GM12864 (cell line): Measurements from ENCODE around the gene RPGRIP1L.

Experiments
- DNase-seq: peaks from one replicate; pipeline ENCODE4 v3.0.0-alpha.2; 2011; ENCODE audit warnings: low read depth
- H3K4me3 ChIP-seq: 2 replicates; pipeline ENCODE4 v1.5.1; 2011; ENCODE audit warnings: mild to moderate bottlenecking, low read depth, low read length, control low read depth
- TF ChIP-seq, protein P1 (sequence below): IDR thresholded peaks from 2 replicates; pipeline ENCODE4 v1.5.1; 2011; ENCODE audit warnings: low read depth, mild to moderate bottlenecking, moderate library complexity, low read length, control low read depth, inconsistent platforms; ENCODE audit errors: missing control alignments

RPGRIP1L gene

DNA sequence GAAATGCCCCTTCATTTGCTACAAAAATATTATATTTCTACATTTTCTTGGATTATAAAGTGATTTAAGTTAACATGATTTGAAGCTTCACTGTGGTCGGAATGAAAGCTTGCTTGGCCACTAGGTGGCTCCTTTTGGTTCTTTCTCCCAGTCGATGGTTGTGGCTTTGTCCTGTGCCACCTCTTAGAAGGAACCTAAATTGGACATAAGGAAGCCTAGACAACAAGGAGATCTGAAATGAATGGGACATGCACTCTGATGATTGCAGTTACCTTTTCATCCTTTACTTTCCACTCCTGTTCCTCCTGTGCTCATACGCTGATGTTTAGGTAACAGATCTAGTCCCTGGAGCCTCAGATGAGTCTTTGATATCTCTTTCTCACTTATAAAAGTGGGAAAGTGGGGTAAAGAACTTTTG is 39.5 kb upstream of the RPGRIP1L start:
- DNase-seq: no peak
- no peak overlapping the region for H3K4me3 ChIP-seq
- TF ChIP-seq, protein P1, sequence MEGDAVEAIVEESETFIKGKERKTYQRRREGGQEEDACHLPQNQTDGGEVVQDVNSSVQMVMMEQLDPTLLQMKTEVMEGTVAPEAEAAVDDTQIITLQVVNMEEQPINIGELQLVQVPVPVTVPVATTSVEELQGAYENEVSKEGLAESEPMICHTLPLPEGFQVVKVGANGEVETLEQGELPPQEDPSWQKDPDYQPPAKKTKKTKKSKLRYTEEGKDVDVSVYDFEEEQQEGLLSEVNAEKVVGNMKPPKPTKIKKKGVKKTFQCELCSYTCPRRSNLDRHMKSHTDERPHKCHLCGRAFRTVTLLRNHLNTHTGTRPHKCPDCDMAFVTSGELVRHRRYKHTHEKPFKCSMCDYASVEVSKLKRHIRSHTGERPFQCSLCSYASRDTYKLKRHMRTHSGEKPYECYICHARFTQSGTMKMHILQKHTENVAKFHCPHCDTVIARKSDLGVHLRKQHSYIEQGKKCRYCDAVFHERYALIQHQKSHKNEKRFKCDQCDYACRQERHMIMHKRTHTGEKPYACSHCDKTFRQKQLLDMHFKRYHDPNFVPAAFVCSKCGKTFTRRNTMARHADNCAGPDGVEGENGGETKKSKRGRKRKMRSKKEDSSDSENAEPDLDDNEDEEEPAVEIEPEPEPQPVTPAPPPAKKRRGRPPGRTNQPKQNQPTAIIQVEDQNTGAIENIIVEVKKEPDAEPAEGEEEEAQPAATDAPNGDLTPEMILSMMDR: peak; percentile 81

DNA sequence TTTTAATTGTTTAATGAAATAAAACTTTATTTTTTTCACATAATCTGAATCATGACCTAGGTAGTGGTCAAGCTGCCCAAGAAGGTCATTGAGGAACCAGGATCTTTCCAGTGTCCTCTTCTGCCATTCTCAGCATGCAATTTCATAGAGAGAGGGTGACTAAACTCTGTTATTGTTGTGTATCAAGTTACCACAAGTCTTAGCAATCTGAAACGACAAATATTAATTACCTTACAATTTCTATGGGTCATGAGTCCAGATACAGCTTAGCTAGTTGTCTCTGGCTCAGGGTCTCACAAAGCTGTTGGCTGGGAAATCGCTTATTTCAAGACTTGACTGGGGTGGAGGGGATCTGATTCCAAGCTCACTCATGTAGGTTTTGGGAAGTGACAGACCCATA is 37.9 kb upstream of the RPGRIP1L start:
- DNase-seq: no peak
- TF ChIP-seq, protein P1: no peak
- no peak overlapping the region for H3K4me3 ChIP-seq

DNA sequence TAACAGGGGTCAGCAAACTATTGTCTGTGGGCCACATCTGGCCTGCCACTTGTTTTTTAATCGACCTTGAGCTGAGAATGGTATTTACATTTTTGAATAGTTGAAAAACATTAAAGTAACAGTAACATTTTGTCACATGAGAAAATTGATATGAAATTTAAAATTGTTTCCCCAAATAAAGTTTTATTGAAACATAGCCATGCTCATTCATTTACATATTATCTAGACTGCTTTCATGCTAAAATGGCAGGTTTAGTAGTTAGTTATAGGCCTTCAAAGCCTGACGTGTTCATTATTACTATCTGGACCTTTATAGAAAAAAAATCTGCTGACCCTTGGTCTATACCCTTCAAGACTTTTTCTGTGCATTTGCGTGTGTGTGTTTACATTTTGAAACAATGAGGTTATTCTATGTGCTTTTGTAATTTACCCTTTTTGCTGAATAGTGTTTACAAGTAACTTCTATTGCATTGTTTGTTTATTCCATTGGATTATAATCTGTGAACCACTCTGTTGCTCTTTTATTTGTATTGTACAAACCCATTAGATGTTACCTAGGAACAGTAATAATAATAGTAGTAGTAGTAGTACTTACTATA is 37.4 kb upstream of the RPGRIP1L start:
- no peak for DNase-seq
- no peak overlapping the region for H3K4me3 ChIP-seq
- TF ChIP-seq, protein P1: no peak

DNA sequence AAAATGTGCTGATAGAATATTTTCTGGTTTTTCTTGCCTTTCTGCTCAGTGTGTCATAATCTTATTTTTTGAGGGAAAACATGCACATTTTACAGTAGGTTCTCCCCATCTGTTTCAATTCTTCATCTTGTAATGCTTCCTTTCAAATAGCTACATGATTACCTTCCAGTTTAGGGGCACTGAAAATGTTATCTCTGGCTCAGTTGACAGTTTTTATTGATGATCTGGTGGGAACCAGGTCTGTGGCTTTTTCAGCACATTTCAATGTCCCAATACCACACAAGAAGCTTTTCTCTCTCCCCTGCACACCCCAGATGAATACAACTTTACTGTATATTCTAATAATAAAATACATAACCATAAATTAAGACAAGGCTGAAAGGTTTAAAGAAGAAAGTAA is 36.8 kb upstream of the RPGRIP1L start:
- TF ChIP-seq, protein P1: no peak
- no peak overlapping the region for H3K4me3 ChIP-seq
- DNase-seq: no peak

DNA sequence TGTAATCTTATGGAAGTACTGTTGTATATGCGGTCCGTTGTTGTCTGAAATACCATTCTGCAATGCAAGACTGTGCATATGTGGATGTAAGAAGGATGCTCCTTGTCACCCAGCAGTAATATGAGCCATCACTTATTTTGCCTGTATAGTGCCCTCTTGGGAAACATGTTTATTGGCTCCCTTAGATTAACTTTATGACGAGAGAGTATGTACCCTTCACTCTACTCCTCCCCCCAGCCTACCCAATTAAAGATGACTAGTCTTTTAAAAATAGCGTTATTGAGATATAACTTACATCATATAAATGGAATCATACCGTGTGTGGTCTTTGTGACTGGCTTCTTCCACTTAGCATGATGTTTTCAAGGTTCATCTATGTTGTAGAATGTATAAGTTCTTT is 33.9 kb upstream of the RPGRIP1L start:
- TF ChIP-seq, protein P1: no peak
- DNase-seq: no peak
- no peak overlapping the region for H3K4me3 ChIP-seq

DNA sequence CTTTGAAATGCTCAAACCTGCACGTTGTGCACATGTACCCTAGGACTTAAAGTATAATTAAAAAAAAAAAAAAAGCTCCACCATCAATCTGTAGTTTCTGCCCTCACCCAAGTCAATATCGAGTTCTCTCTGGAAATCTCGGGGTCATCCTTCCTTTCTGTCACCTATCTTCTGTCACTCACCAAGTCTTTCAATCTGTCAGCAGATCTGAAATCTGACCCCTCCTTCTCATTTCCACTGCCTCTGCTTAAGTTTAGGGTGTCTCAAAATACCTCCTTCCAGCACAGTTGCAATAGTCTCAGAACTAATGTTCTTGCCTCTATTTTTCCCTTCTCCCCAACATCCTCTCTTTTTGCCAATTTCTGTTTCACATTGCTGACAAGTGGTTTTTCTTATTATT is 32.6 kb upstream of the RPGRIP1L start:
- TF ChIP-seq, protein P1: no peak
- H3K4me3 ChIP-seq: no peak overlapping the region
- DNase-seq: no peak

DNA sequence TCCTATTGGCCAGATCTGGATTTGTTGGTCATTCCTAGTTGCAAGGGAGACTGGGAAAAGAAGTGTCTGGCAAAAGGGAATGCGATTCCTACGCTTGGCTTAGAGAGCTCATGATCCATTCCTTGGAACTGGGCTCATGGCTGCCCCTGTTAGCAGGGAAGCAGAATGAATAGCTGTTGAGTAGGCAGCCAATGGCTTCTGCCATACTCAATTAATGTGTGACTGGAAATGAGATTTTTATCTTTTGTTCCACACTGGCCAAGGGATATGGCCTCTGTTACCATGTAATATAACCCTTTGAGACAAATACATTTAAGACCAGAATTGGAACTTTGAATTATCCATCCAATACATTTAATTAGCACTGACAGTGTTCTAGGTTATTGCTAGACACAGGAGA is 31.2 kb upstream of the RPGRIP1L start:
- H3K4me3 ChIP-seq: no peak overlapping the region
- TF ChIP-seq, protein P1: no peak
- no peak for DNase-seq
